OCI-LY3 (cell line): ENCODE results near the gene KLF14.

Experiments used
- CTCF ChIP-seq: fragments of 200-600, 300-600 bp; sonication (generic); IDR thresholded peaks from 2 replicates; pipeline ENCODE4 v1.5.1; 2014; ENCODE audit warnings: antibody characterized with exemption, low read length, low read depth
- EZH2phosphoT487 ChIP-seq: fragments of 200-600 bp; shearing (Covaris generic); IDR thresholded peaks from 2 replicates; pipeline ENCODE4 v1.6.1; 2018; ENCODE audit warnings: antibody characterized with exemption, mixed run types, low read depth

- TF ChIP-seq CTCF: no peak
- no peak for TF ChIP-seq EZH2phosphoT487
These were observed 22.3 kb upstream of the KLF14 start for GRCh38 chr7:130756316-130756715.
